ENCODE measurements around the gene POLE2. TPM values are rescaled to one million over a fixed set of nuclear protein-coding genes. Genes with fewer than 3 reads are reported as not detected.

POLE2 gene
- total RNA-seq, 1 experiment from 2014 or later: 11.5 TPM

DNA sequence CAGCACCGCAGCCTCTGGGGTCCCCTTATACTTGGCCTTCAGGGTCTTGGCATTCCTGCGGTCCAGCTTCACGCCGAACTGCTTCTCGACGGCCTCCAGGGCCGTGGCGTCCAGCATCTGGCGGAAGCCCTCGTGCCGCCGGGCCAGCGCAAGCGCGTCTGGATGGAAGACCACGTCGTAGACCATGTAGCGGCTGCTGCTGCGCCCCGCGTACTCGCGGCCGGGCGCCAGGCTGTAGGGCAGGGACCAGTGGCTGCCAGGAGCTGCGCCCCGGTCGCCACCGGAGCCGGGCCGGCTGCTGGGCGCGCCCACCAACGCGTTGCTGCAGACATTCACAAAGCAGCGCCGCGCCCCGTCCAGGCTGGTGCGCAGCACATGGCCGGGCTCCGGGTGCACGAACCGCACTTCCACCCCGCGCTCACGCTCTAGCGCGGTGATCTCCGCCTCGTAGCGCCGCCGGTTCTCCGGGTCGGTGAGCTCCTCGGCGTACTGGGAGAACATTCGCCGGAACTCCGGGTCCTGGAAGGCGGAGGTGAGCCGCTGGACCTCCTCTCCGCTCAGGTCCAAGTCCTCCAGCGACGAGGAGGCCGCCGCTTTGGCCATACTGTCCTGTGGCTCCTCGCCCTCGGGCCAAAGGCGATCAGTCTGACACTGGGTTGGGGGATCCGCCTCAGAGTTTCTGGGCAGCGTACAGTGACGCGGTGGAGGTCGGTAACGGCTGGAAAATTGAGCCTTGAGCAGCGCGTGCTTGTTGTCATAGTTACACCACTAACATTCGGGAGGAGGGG lies 53.3 kb downstream of the POLE2 start, which contains the start of gene DNAAF2:
Gene DNAAF2 (minus strand): TSS at position 698 of the 788 bp plus-strand sequence. CDS start 95 bp downstream, at position 603.
- Histone ChIP-seq H3K27ac (peak within 1 kb of the TSS; percentile 89), H3K4me3 (peak within 1 kb of the TSS; percentile 89), H3K9me3 (ENCODE audit: insufficient read depth, low read depth) (no peaks in the 10 kb centered on the region), H3K9me2 (ENCODE audit: insufficient read depth) (no peaks in the 10 kb centered on the region), H3K79me2 (ENCODE audit: low read depth) (peaks cover 92% of the 10 kb centered on the region), H3K4me2 (peak within 1 kb of the TSS; percentile 90), H3K27me3 (ENCODE audit: insufficient read depth, low read depth) (no peaks in the 10 kb centered on the region), H4K20me1 (ENCODE audit: insufficient read depth) (peaks cover 28% of the 10 kb centered on the region), H3F3A (ENCODE audit: insufficient read depth, low read depth) (peaks cover 38% of the 10 kb centered on the region), H3K4me1 (replicated peaks; ENCODE audit: insufficient read depth) (peaks cover 36% of the 10 kb centered on the region), H3K36me3 (ENCODE audit: low read depth) (peaks cover 29% of the 10 kb centered on the region), H2AFZ (peak within 1 kb of the TSS; percentile 95)
- ChIA-PET POLR2A (ENCODE audit: unreplicated experiment) (interaction anchor here (0.6 to 1.1 kb wide), 5 partner anchors 45 to 277 kb away, joined by 3 to 9 read pairs (median 4); partner anchors contain the start of genes KLHDC1 and KLHDC2), CTCF (interaction anchor here (0.7 to 1.2 kb wide), 3 partner anchors 15 to 139 kb away, joined by 3 to 10 read pairs (median 10); partner anchors contain the start of genes KLHDC2, MGAT2 and RPL36AL)
- intact Hi-C loops (cut with micrococcal nuclease; ENCODE audit: unreplicated experiment): loop anchor here (1.0 to 5.0 kb wide), 5 partner anchors 48 to 473 kb away; partner anchors contain the start of genes NEMF and RPS29
- TF ChIP-seq EZH2 (IDR thresholded peaks at IDR 0.05; ENCODE audit: low read depth) (no peak), CTCF (conservative IDR thresholded peaks at IDR 0.05) (0 out of 2 replicates have a peak, but pooled peaks have one; percentile 7)
- BruUV-seq (replicated peaks): TSS peak; percentile 32
- DNase-seq: peak; percentile 63 to 67

- intact Hi-C loops (cut with micrococcal nuclease; ENCODE audit: unreplicated experiment): loop anchor here (1.0 to 5.0 kb wide), 5 partner anchors 47 to 473 kb away; partner anchors contain the start of genes NEMF and RPS29
- Histone ChIP-seq H3F3A (ENCODE audit: insufficient read depth, low read depth) (peaks cover 36% of the 10 kb centered on the region), H3K27ac (peak overlapping the region; percentile 89), H3K4me2 (peak overlapping the region; percentile 90), H3K4me3 (peak overlapping the region; percentile 89), H4K20me1 (ENCODE audit: insufficient read depth) (peaks cover 27% of the 10 kb centered on the region), H2AFZ (peak overlapping the region; percentile 95), H3K9me2 (ENCODE audit: insufficient read depth) (no peaks in the 10 kb centered on the region), H3K79me2 (ENCODE audit: low read depth) (peaks cover 93% of the 10 kb centered on the region), H3K27me3 (ENCODE audit: insufficient read depth, low read depth) (no peaks in the 10 kb centered on the region), H3K36me3 (ENCODE audit: low read depth) (peaks cover 28% of the 10 kb centered on the region), H3K9me3 (ENCODE audit: insufficient read depth, low read depth) (no peaks in the 10 kb centered on the region), H3K4me1 (replicated peaks; ENCODE audit: insufficient read depth) (peaks cover 36% of the 10 kb centered on the region)
- ChIA-PET POLR2A (ENCODE audit: unreplicated experiment) (interaction anchor here (0.6 to 1.1 kb wide), 6 partner anchors 35 to 278 kb away, joined by 3 to 9 read pairs (median 4); partner anchors contain the start of genes KLHDC1 and KLHDC2), CTCF (interaction anchor here (0.5 to 1.2 kb wide), 15 partner anchors 14 to 1195 kb away, joined by 3 to 14 read pairs (median 5); partner anchors contain the start of genes DMAC2L, MGAT2, NEMF and RPL36AL)
- TF ChIP-seq CTCF (conservative IDR thresholded peaks at IDR 0.05) (peak; percentile 74), EZH2 (IDR thresholded peaks at IDR 0.05; ENCODE audit: low read depth) (no peak)
- no TSS peak for BruUV-seq (replicated peaks)
- DNase-seq: peak; percentile 82 to 94
Measured at GRCh38 chr14:49633640-49634546, 54.1 kb downstream of the POLE2 start.
